A549 (cell line): Measurements from ENCODE around the gene CDH26. TPM values are rescaled to one million over a fixed set of nuclear protein-coding genes. Genes with fewer than 3 reads are reported as not detected.
"Not testable (repeated sequence)": the region's sequence is repeated elsewhere in the genome, so short reads cannot be mapped to it uniquely, and the experiment has no call there.

Experiments
- ATAC-seq, 2 experiments: fragments of 200-7000 bp in 1 of 2; fragments of >200 bp in 1 of 2; cut with Nextera tagmentation in 1 of 2; cut with Tn5 transposase in 1 of 2; 3 replicates each; pipeline versions ENCODE4 v1.8.0 to v1.9.1; 2018 to 2020; ENCODE audit warnings: mild to moderate bottlenecking in 1 of 2, moderate library complexity in 1 of 2
- CTCF ChIA-PET: fragments of 300-600 bp; sonication (Branson Sonifier 250); formaldehyde crosslinking; extraction: SDS; loops from one replicate; lab custom pipeline; 2021; ENCODE audit warnings: antibody characterized with exemption, inconsistent platforms; lab: Yijun Ruan, JAX
- POLR2A ChIA-PET: fragments of 350-600 bp; formaldehyde crosslinking; extraction: SDS; loops from one replicate; lab custom pipeline; 2021; ENCODE audit warnings: antibody characterized with exemption, inconsistent platforms; lab: Yijun Ruan, JAX
- DNase-seq, 2 experiments: peaks; one replicate each; pipeline versions ENCODE4 v3.0.0 to v3.0.0-alpha.2; 2011 to 2016; ENCODE audit warnings: low read depth in 1 of 2, low spot score in 1 of 2
- FAIRE-seq: peaks from 2 replicates; lab custom pipeline; 2011; peaks lifted over from hg19 to GRCh38; lab: Jason Lieb, UNC
- H3K27ac ChIP-seq, 2 experiments: fragments of >200 bp; sonication (Bioruptor Twin); formaldehyde crosslinking; 3 replicates each; pipeline ENCODE4 v1.5.1; 2016 to 2017
- H3K4me1 ChIP-seq: fragments of >200 bp; sonication (Bioruptor Twin); formaldehyde crosslinking; 3 replicates; pipeline ENCODE4 v1.6.1; 2016
- H3K4me2 ChIP-seq: fragments of >200 bp; sonication (Bioruptor Twin); formaldehyde crosslinking; 3 replicates; pipeline ENCODE4 v1.6.1; 2016
- H3K4me3 ChIP-seq: fragments of >200 bp; sonication (Bioruptor Twin); formaldehyde crosslinking; 3 replicates; pipeline ENCODE4 v1.5.1; 2016
- H3K9me3 ChIP-seq: fragments of >200 bp; sonication (Bioruptor Twin); formaldehyde crosslinking; 3 replicates; pipeline ENCODE4 v1.6.1; 2016
- BCL3 ChIP-seq: fragments of >200 bp; sonication (Bioruptor Twin); formaldehyde crosslinking; IDR thresholded peaks from 3 replicates; pipeline ENCODE4 v1.6.1; 2016
- CEBPB ChIP-seq, 2 experiments: fragments of >200 bp in 1 of 2; sonication (Bioruptor Twin) in 1 of 2; formaldehyde crosslinking in 1 of 2; IDR thresholded peaks; 2 replicates each; pipeline ENCODE4 v1.6.1; 2012 to 2016
- CTCF ChIP-seq: fragments of >200 bp; sonication (Bioruptor Twin); formaldehyde crosslinking; IDR thresholded peaks from 3 replicates; pipeline ENCODE4 v1.5.1; 2016
- E2F6 ChIP-seq: IDR thresholded peaks from 2 replicates; pipeline ENCODE4 v1.6.1; 2012; ENCODE audit warnings: low read depth, borderline replicate concordance
- GATA3 ChIP-seq: IDR thresholded peaks from 2 replicates; pipeline ENCODE4 v1.6.1; 2012; ENCODE audit warnings: borderline replicate concordance
- HOXA7 ChIP-seq: fragments of 250-450 bp; sonication (Bioruptor Pico); IDR thresholded peaks from 2 replicates; pipeline ENCODE4 v1.5.0; 2020; ENCODE audit warnings: mild to moderate bottlenecking, moderate library complexity
- HOXB13 ChIP-seq: fragments of 250-450 bp; sonication (Bioruptor Pico); IDR thresholded peaks from 2 replicates; pipeline ENCODE4 v1.5.0; 2020; ENCODE audit warnings: low read depth, mild to moderate bottlenecking, moderate library complexity
- HOXB5 ChIP-seq: fragments of 250-450 bp; sonication (Bioruptor Pico); IDR thresholded peaks from 2 replicates; pipeline ENCODE4 v1.5.0; 2020; ENCODE audit warnings: mild to moderate bottlenecking, moderate library complexity
- JUNB ChIP-seq: fragments of >200 bp; sonication (Bioruptor Twin); formaldehyde crosslinking; IDR thresholded peaks from 2 replicates; pipeline ENCODE4 v1.6.1; 2016
- KDM1A ChIP-seq: fragments of 200-600 bp; sonication (generic); IDR thresholded peaks from 2 replicates; pipeline ENCODE4 v1.6.1; 2016; ENCODE audit warnings: low read depth, mild to moderate bottlenecking
- MAZ ChIP-seq: fragments of 150-350 bp; IDR thresholded peaks from 2 replicates; pipeline ENCODE4 v1.6.1; 2014; ENCODE audit warnings: antibody characterized with exemption, low read depth, low read length, borderline replicate concordance
- NR3C1 ChIP-seq: fragments of >200 bp; sonication (Bioruptor Twin); formaldehyde crosslinking; IDR thresholded peaks from 3 replicates; pipeline ENCODE4 v1.6.1; 2017
- POLR2A ChIP-seq: IDR thresholded peaks from 2 replicates; pipeline ENCODE4 v1.6.1; 2012; ENCODE audit warnings: mild to moderate bottlenecking, low read length
- RAD21 ChIP-seq, 2 experiments: fragments of >200 bp in 1 of 2; sonication (Bioruptor Twin) in 1 of 2; formaldehyde crosslinking in 1 of 2; IDR thresholded peaks in 1 of 2; conservative IDR thresholded peaks in 1 of 2; 2 replicates in 1 of 2; 3 replicates in 1 of 2; pipeline ENCODE4 v1.6.1; 2012 to 2018; ENCODE audit warnings: inconsistent platforms in 1 of 2
- RCOR1 ChIP-seq: fragments of 150-350 bp; IDR thresholded peaks from 2 replicates; pipeline ENCODE4 v1.6.1; 2014; ENCODE audit warnings: antibody characterized with exemption, low read length, low read depth
- REST ChIP-seq: fragments of 200-600 bp; sonication (generic); IDR thresholded peaks from 2 replicates; pipeline ENCODE4 v1.6.1; 2016; ENCODE audit warnings: antibody characterized with exemption, mild to moderate bottlenecking, moderate library complexity
- RFX5 ChIP-seq: fragments of 450-650 bp; IDR thresholded peaks from 2 replicates; pipeline ENCODE4 v1.7.1; 2014; ENCODE audit warnings: antibody characterized with exemption, mild to moderate bottlenecking, moderate library complexity
- SREBF2 ChIP-seq: fragments of 450-650 bp; IDR thresholded peaks from 2 replicates; pipeline ENCODE4 v1.6.1; 2014; ENCODE audit warnings: mild to moderate bottlenecking, moderate library complexity
- TP53 ChIP-seq: fragments of 250-450 bp; sonication (Bioruptor Pico); IDR thresholded peaks from 2 replicates; pipeline ENCODE4 v1.5.0; 2021; ENCODE audit warnings: mild to moderate bottlenecking, moderate library complexity
- USF2 ChIP-seq: fragments of 450-650 bp; IDR thresholded peaks from 2 replicates; pipeline ENCODE4 v1.6.1; 2014; ENCODE audit warnings: antibody characterized with exemption
- ZNF302 ChIP-seq: fragments of 250-450 bp; sonication (Bioruptor Pico); IDR thresholded peaks from 2 replicates; pipeline ENCODE4 v1.9.0; 2021; ENCODE audit warnings: inconsistent platforms, mild to moderate bottlenecking, moderate library complexity
- ZSCAN20 ChIP-seq: fragments of 250-450 bp; sonication (Bioruptor Pico); IDR thresholded peaks from 2 replicates; pipeline ENCODE4 v1.8.0; 2022; ENCODE audit warnings: mild to moderate bottlenecking, moderate library complexity
- WGBS: methylation state at CpG from one replicate; pipeline ENCODE4 v1.1.6; 2017; ENCODE audit errors: missing lambda C conversion rate; 5-methylcytosine and 5-hydroxymethylcytosine counted together
- polyA plus RNA-seq, 4 experiments: library from polyadenylated mRNA; depleted of rRNA in 3 of 4; stranded (reverse); fragments of >200 nt; fragmentation: RNase III in 1 of 4; extraction: RNeasy Plus Mini Kit Qiagen cat#74134 plus additional on column Dnase treatment in 1 of 4; gene quantifications; 2 replicates in 3 of 4; 3 replicates in 1 of 4; pipeline ENCODE4 v1.2.3, GENCODE V29; 2011 to 2017

CDH26 gene
- polyA plus RNA-seq, 2 of the 4 experiments (the other 2 are of a cell fraction), result 0.27 to 0.57 TPM

GRCh38 chr20:59949911-59950310 lies 8.3 kb upstream of the CDH26 start (continued):
- TF ChIP-seq USF2, result no peak
- no peak for TF ChIP-seq RCOR1
- no peak for TF ChIP-seq NR3C1

DNA sequence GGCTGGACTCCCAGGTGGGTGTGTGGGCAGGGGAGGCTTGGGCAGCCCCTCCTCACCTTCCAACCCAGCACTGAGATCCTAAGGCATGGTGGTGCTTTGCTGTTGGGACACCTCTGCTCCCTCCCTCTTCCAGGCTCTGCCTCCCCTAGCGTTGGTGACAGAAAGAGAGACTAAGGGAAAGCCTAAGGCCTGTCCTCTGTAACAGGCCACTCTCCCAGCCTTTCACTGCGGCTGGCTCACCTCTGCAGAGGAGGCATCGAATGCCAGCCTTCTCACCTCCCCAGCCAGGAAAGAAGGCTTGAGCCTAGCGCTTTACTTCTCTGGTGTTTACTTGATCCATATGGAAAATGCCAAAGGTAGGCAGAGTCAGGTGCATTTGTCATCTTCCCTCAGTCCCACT lies 3.5 kb upstream of the CDH26 start:
- Histone ChIP-seq H3K4me2 (no peak overlapping the region), H3K9me3 (no peaks in the 10 kb centered on the region), H3K4me1 (no peaks in the 10 kb centered on the region), H3K27ac (no peak overlapping the region), H3K4me3 (no peak overlapping the region)
- WGBS, result 89% methylated on average over 4 of the region's 4 CpGs
- TF ChIP-seq KDM1A, result no peak
- no peak for TF ChIP-seq MAZ
- TF ChIP-seq E2F6, result no peak
- TF ChIP-seq HOXB13 (CRISPR knock-in tag), result no peak
- no peak for TF ChIP-seq TP53 (CRISPR knock-in tag)
- no peak for TF ChIP-seq NR3C1
- no peak for TF ChIP-seq JUNB
- TF ChIP-seq RFX5, result no peak
- TF ChIP-seq CEBPB (IDR thresholded peaks at IDR 0.05), result no peak
- TF ChIP-seq HOXA7 (CRISPR knock-in tag), result no peak
- TF ChIP-seq BCL3, result no peak
- no peak for TF ChIP-seq HOXB5 (CRISPR knock-in tag)
- no peak for ATAC-seq
- FAIRE-seq, result no peak
- no peak for DNase-seq
- ChIA-PET POLR2A (interaction anchor here (1.5 kb wide), 1 partner anchor 14 kb away, joined by 8 read pairs; the partner anchor contains the start of genes FAM217B and PPP1R3D), CTCF (interaction anchor here (1.1 to 2.4 kb wide), 3 partner anchors 15 to 358 kb away, joined by 3 to 15 read pairs (median 4); partner anchors contain the start of genes FAM217B, PPP1R3D and SYCP2)

DNA sequence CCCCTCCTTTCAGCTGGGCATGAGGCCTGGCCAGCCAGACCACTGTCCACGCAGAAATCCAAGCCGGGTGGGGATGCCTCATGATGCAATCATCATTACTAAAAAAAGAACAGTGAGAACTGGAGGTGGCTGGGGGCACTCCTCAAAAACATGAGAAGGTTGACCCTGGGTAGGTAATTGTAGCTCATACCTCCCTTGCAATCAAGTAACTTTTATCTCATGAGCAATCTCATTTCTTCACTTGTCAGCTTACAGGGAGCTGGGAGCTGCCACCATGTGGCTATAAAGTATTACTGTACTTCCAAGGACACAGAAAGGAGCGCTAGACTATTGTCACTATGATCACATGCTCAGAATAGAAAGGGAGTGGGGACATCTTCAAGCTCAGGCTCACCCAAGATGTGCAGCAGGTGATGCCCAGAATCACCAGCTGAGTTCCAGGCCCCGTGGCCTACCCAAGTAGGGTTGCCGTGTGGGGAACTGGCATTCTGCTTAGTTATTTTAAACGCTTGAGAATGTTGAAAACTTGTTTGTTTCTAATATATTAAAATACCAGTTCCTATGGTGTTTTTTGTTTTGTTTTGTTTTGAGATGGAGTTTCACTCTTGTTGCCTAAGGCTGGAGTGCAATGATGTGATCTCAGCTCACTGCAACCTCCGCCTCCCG lies 3.0 kb upstream of the CDH26 start:
- FAIRE-seq, result no peak
- WGBS, result 66% methylated on average over 8 of the region's 8 CpGs
- Histone ChIP-seq H3K4me2 (no peak overlapping the region), H3K27ac (no peak overlapping the region), H3K4me3 (no peak overlapping the region), H3K9me3 (no peaks in the 10 kb centered on the region), H3K4me1 (no peaks in the 10 kb centered on the region)
- ChIA-PET POLR2A (interaction anchor here (1.5 kb wide), 1 partner anchor 15 kb away, joined by 8 read pairs; the partner anchor contains the start of genes FAM217B and PPP1R3D), CTCF (interaction anchor here (0.6 to 2.4 kb wide), 6 partner anchors 10 to 358 kb away, joined by 3 to 15 read pairs (median 4); partner anchors contain the start of genes FAM217B, PPP1R3D and SYCP2)
- TF ChIP-seq POLR2A (no peak), SREBF2 (no peak), ZNF302 (no peak), RAD21 (conservative IDR thresholded peaks at IDR 0.05 in 1 of 2, IDR thresholded peaks at IDR 0.05 in 1 of 2) (peak; percentile 17 to 19; a peak in 1 of 5 replicates), REST (no peak), GATA3 (peak; percentile 53; the same call in 1 of the 2 replicates), ZSCAN20 (no peak), CTCF (peak; percentile 27)
- ATAC-seq, result peak; percentile 85 to 92
- peak; percentile 40 to 49 for DNase-seq

DNA sequence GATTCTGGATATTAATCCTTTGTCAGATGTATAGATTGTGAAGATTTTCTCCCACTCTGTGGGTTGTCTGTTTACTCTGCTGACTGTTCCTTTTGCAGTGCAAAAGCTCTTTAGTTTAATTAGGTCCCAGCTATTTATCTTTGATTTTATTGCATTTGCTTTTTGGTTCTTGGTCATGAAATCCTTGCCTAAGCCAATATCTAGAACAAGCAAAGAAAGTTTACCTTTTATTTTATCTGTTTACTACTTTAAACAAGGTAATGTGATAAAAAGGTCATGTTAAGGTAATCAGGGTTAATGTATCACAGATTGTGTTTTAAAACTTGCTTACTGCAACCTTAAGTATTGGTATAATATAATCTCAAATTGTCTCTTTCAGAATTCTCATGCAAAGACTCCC lies 655 bp upstream of the CDH26 start:
- H3K4me1 ChIP-seq, H3K4me2 ChIP-seq, DNase-seq, H3K4me3 ChIP-seq, H3K9me3 ChIP-seq, FAIRE-seq, H3K27ac ChIP-seq, POLR2A ChIA-PET, ATAC-seq: not testable (repeated sequence)
- CTCF ChIA-PET, result interaction anchor here (0.7 kb wide), 1 partner anchor 19 kb away, joined by 3 read pairs; no protein-coding TSS in a partner anchor
